B cell (primary cell): Measurements from ENCODE around the gene SUCLG2. TPM values are rescaled to one million over a fixed set of nuclear protein-coding genes. Genes with fewer than 3 reads are reported as not detected.

Source experiments
- ATAC-seq: fragments of 200-7000 bp; cut with Tn5 transposase; one replicate; pipeline ENCODE4 v1.10.0; 2021; ENCODE audit warnings: low read depth, mild to moderate bottlenecking, moderate number of reproducible peaks, moderate library complexity
- CTCF ChIA-PET: fragments of 350-600 bp; sonication (Branson Sonifier 250); formaldehyde crosslinking; loops from one replicate; lab custom pipeline; 2021; ENCODE audit warnings: antibody characterized with exemption, inconsistent platforms; lab: Charles Lee
- POLR2A ChIA-PET: fragments of 350-600 bp; sonication (Branson Sonifier 250); formaldehyde crosslinking; loops from one replicate; lab custom pipeline; 2021; ENCODE audit warnings: antibody characterized with exemption; lab: Charles Lee
- DNase-seq: peaks from one replicate; pipeline ENCODE4 v3.0.0; 2013
- H2AFZ ChIP-seq: 2 replicates; pipeline ENCODE4 v1.6.1; 2012; ENCODE audit warnings: mild to moderate bottlenecking, low read depth, low read length; ENCODE audit not compliant: insufficient read depth, poor library complexity, severe bottlenecking
- H3K27ac ChIP-seq, 2 donors: 1 replicate in 1 of 2; 2 replicates in 1 of 2; pipeline ENCODE4 v1.5.1; 2012 to 2013; ENCODE audit warnings: low read length in 2 of 2, mild to moderate bottlenecking in 2 of 2, moderate library complexity in 1 of 2
- H3K27me3 ChIP-seq, 4 experiments: fragments of 200-600 bp in 1 of 4; sonication (generic) in 1 of 4; replicated peaks in 1 of 4; 1 replicate in 2 of 4; 2 replicates in 2 of 4; pipeline versions ENCODE4 v1.6.1 to v1.7.0; 2013 to 2016; ENCODE audit warnings: low read length in 3 of 4, mild to moderate bottlenecking in 2 of 4, mixed read lengths in 1 of 4, moderate library complexity in 1 of 4; ENCODE audit not compliant: insufficient read depth in 4 of 4, control insufficient read depth in 3 of 4; ENCODE audit errors: control extremely low read depth in 1 of 4
- H3K36me3 ChIP-seq, 2 experiments: replicated peaks in 1 of 2; 1 replicate in 1 of 2; 2 replicates in 1 of 2; pipeline versions ENCODE4 v1.6.1 to v1.7.1; 2013; ENCODE audit warnings: low read length in 1 of 2; ENCODE audit not compliant: insufficient read depth in 2 of 2, control insufficient read depth in 1 of 2; ENCODE audit errors: control extremely low read depth in 1 of 2, extremely low read depth in 1 of 2
- H3K4me1 ChIP-seq, 2 donors: fragments of 200-600 bp in 1 of 2; sonication (generic) in 1 of 2; 1 replicate in 1 of 2; 2 replicates in 1 of 2; pipeline versions ENCODE4 v1.5.1 to v1.6.1; 2013 to 2017; ENCODE audit warnings: low read length in 2 of 2; ENCODE audit not compliant: control insufficient read depth in 2 of 2, insufficient read depth in 2 of 2
- H3K4me2 ChIP-seq: replicated peaks from 2 replicates; pipeline ENCODE3; 2012; ENCODE audit warnings: mild to moderate bottlenecking, low read depth, low read length; ENCODE audit not compliant: poor library complexity, severe bottlenecking
- H3K4me3 ChIP-seq, 5 experiments: fragments of 200-600 bp in 1 of 5; sonication (generic) in 1 of 5; 1 replicate in 3 of 5; 2 replicates in 2 of 5; pipeline versions ENCODE4 v1.5.1 to v1.7.0; 2011 to 2016; ENCODE audit warnings: low read length in 4 of 5, mild to moderate bottlenecking in 4 of 5, low read depth in 2 of 5, control low read depth in 1 of 5, moderate library complexity in 1 of 5; ENCODE audit not compliant: insufficient read depth in 1 of 5; ENCODE audit errors: control extremely low read depth in 1 of 5, extremely low read depth in 1 of 5
- H3K79me2 ChIP-seq: fragments of 200-600 bp; sonication (generic); one replicate; pipeline ENCODE4 v1.6.0; 2016; ENCODE audit warnings: low read length; ENCODE audit not compliant: control insufficient read depth, insufficient read depth
- H3K9ac ChIP-seq: fragments of 200-600 bp; sonication (generic); 2 replicates; pipeline ENCODE4 v1.6.1; 2017; ENCODE audit warnings: mild to moderate bottlenecking, low read length, moderate library complexity
- H3K9me3 ChIP-seq, 3 donors: one replicate each; pipeline versions ENCODE4 v1.6.1 to v1.7.1; 2013; ENCODE audit warnings: low read length in 2 of 3; ENCODE audit not compliant: control insufficient read depth in 2 of 3, insufficient read depth in 1 of 3; ENCODE audit errors: control extremely low read depth in 1 of 3
- H4K20me1 ChIP-seq: 2 replicates; pipeline ENCODE4 v1.6.0; 2012; ENCODE audit warnings: mild to moderate bottlenecking, low read length; ENCODE audit not compliant: insufficient read depth, control insufficient read depth, poor library complexity, severe bottlenecking
- H3K27ac Mint-ChIP-seq: one replicate; pipeline ENCODE4 v1.8.0; 2021; ENCODE audit warnings: mixed read lengths
- H3K27me3 Mint-ChIP-seq: one replicate; pipeline ENCODE4 v1.8.0; 2021; ENCODE audit warnings: mixed read lengths
- H3K4me1 Mint-ChIP-seq: one replicate; pipeline ENCODE4 v1.8.0; 2021; ENCODE audit warnings: mixed read lengths
- H3K4me3 Mint-ChIP-seq: one replicate; pipeline ENCODE4 v1.8.0; 2021; ENCODE audit warnings: mixed read lengths
- H3K9me3 Mint-ChIP-seq: one replicate; pipeline ENCODE4 v1.8.0; 2022; ENCODE audit warnings: mixed read lengths; ENCODE audit not compliant: insufficient read depth
- CTCF ChIP-seq: fragments of 200-600 bp; IDR thresholded peaks from one replicate; pipeline ENCODE4 v1.8.0; 2022; ENCODE audit warnings: antibody characterized with exemption, mild to moderate bottlenecking
- EZH2 ChIP-seq: IDR thresholded peaks from 2 replicates; pipeline ENCODE4 v1.6.1; 2012; ENCODE audit warnings: borderline replicate concordance, low read depth, mild to moderate bottlenecking, moderate library complexity, low read length; ENCODE audit not compliant: insufficient read depth, poor library complexity, severe bottlenecking
- WGBS: methylation state at CpG from one replicate; pipeline ENCODE4 v1.1.5; 2013; ENCODE audit warnings: missing lambda C conversion rate; ENCODE audit not compliant: insufficient coverage; 5-methylcytosine and 5-hydroxymethylcytosine counted together
- intact Hi-C: fragments of 100-400 bp; cut with micrococcal nuclease; formaldehyde crosslinking; loops from one replicate; pipeline ENCODE4 v1.10.0; 2022
- polyA plus RNA-seq: library from polyadenylated mRNA; depleted of rRNA; stranded (reverse); fragments of >200 nt; gene quantifications from 2 replicates; pipeline ENCODE4 v1.2.3, GENCODE V29; 2012
- total RNA-seq, 2 donors: library from RNA; stranded (reverse); fragments of 120-200 nt in 1 of 2; gene quantifications; 1 replicate in 1 of 2; 2 replicates in 1 of 2; pipeline versions ENCODE4 v1.2.3 to v1.2.4, GENCODE V29; 2013 to 2022

SUCLG2 gene
- total and polyA plus RNA-seq, 2 donors (not counting 1 experiment from before 2014, with no cell fraction given) = 9.1 to 35.8 TPM

GRCh38 chr3:67433109-67433508 lies 221.3 kb downstream of the SUCLG2 start:
- H3K4me1 Mint-ChIP-seq = peaks cover under 1% of the 10 kb centered on the region
- DNase-seq (no peak), ATAC-seq (no peak)
- TF ChIP-seq CTCF (no peak), EZH2 (no peak)
- Histone ChIP-seq H3K9me3 (peaks cover 0 to 4% (median 0%) of the 10 kb centered on the region in 3 donors), H3K36me3 (peaks cover 2 to 5% of the 10 kb centered on the region in 2 experiments), H4K20me1 (peaks cover 12% of the 10 kb centered on the region), H3K27ac (no peak overlapping the region), H3K4me2 (no peak overlapping the region), H2AFZ (no peak overlapping the region), H3K27me3 (no peaks in the 10 kb centered on the region), H3K79me2 (no peaks in the 10 kb centered on the region), H3K4me1 (no peaks in the 10 kb centered on the region), H3K9ac (no peak overlapping the region), H3K4me3 (no peak overlapping the region)
- no peaks in the 10 kb centered on the region for H3K27me3 Mint-ChIP-seq
- WGBS = 100% methylated on average over 4 of the region's 4 CpGs
- peaks cover 5% of the 10 kb centered on the region for H3K9me3 Mint-ChIP-seq
- H3K27ac Mint-ChIP-seq = no peak overlapping the region
- ChIA-PET POLR2A (no interaction called here), CTCF (interaction anchor here (0.7 kb wide), 1 partner anchor 495 kb away, joined by 3 read pairs; no protein-coding TSS in a partner anchor)
- intact Hi-C loops = no loop called here
- H3K4me3 Mint-ChIP-seq = no peak overlapping the region

GRCh38 chr3:67431887-67432286 lies 222.5 kb downstream of the SUCLG2 start:
- Histone ChIP-seq H3K27ac (no peak overlapping the region), H3K9me3 (peaks cover 0 to 11% (median 0%) of the 10 kb centered on the region in 3 donors), H4K20me1 (peaks cover 12% of the 10 kb centered on the region), H3K9ac (no peak overlapping the region), H3K4me2 (no peak overlapping the region), H3K4me3 (no peak overlapping the region), H3K4me1 (no peaks in the 10 kb centered on the region), H2AFZ (no peak overlapping the region), H3K79me2 (no peaks in the 10 kb centered on the region), H3K36me3 (peaks cover 2 to 5% of the 10 kb centered on the region in 2 experiments), H3K27me3 (no peaks in the 10 kb centered on the region)
- Mint-ChIP-seq H3K4me1 (no peaks in the 10 kb centered on the region), H3K27ac (no peak overlapping the region), H3K9me3 (peaks cover 5% of the 10 kb centered on the region), H3K4me3 (no peak overlapping the region), H3K27me3 (no peaks in the 10 kb centered on the region)
- ATAC-seq (no peak), DNase-seq (no peak)
- ChIA-PET POLR2A (no interaction called here), CTCF (no interaction called here)
- intact Hi-C loops = no loop called here
- no CpG with 5 or more reads among the region's 1 CpG for WGBS
- TF ChIP-seq EZH2 = no peak
- TF ChIP-seq CTCF = no peak
